Activated naive CD8-positive, alpha-beta T cell treated with anti-CD3 and anti-CD28 coated beads, Interleukin-2, amount 10 ng/mL, durations not matched to agents 7 days and 5 days (primary cell): ENCODE measurements around the gene PADI6. TPM values are rescaled to one million over a fixed set of nuclear protein-coding genes. Genes with fewer than 3 reads are reported as not detected.

Experiments
- ATAC-seq: fragments of 150-1000 bp; cut with Tn5 transposase; one replicate; pipeline ENCODE4 v1.10.0; 2021; ENCODE audit warnings: low read depth, moderate library complexity
- POLR2A ChIA-PET: fragments of 350-600 bp; sonication (Branson Sonifier 250); formaldehyde crosslinking; loops from one replicate; lab custom pipeline; 2021; ENCODE audit warnings: antibody characterized with exemption; lab: Charles Lee
- DNase-seq: peaks from one replicate; pipeline ENCODE4 v3.0.0; 2021
- H3K27ac Mint-ChIP-seq: one replicate; pipeline ENCODE4 v1.8.0; 2022; ENCODE audit warnings: mild to moderate bottlenecking, mixed read lengths
- H3K27me3 Mint-ChIP-seq: one replicate; pipeline ENCODE4 v1.8.0; 2022; ENCODE audit warnings: mild to moderate bottlenecking, moderate library complexity, mixed read lengths
- H3K36me3 Mint-ChIP-seq: one replicate; pipeline ENCODE4 v1.8.0; 2021; ENCODE audit warnings: mild to moderate bottlenecking, mixed read lengths
- H3K4me1 Mint-ChIP-seq: one replicate; pipeline ENCODE4 v1.8.0; 2021; ENCODE audit warnings: mixed read lengths
- H3K4me3 Mint-ChIP-seq: one replicate; pipeline ENCODE4 v1.8.0; 2022; ENCODE audit warnings: mild to moderate bottlenecking, moderate library complexity, mixed read lengths
- H3K9me3 Mint-ChIP-seq: one replicate; pipeline ENCODE4 v1.8.0; 2021; ENCODE audit warnings: mixed read lengths
- total RNA-seq, 2 experiments: library from RNA; stranded (reverse); gene quantifications; one replicate each; pipeline ENCODE4 v1.2.3, GENCODE V29; 2021

PADI6 gene
- total RNA-seq, 2 experiments from 2014 or later = not detected

- peak overlapping the region; percentile 74 for H3K27ac Mint-ChIP-seq
- H3K9me3 Mint-ChIP-seq = no peaks in the 10 kb centered on the region
- H3K27me3 Mint-ChIP-seq = no peaks in the 10 kb centered on the region
- H3K4me1 Mint-ChIP-seq = peaks cover 38% of the 10 kb centered on the region
- POLR2A ChIA-PET = interaction anchor here (1.1 to 2.7 kb wide), 2 partner anchors 82 to 533 kb away, joined by 3 to 14 read pairs; no protein-coding TSS in a partner anchor
- ATAC-seq (peak; percentile 37), DNase-seq (peak; percentile 78)
- H3K4me3 Mint-ChIP-seq = peak overlapping the region; percentile 93
- peaks cover 7% of the 10 kb centered on the region for H3K36me3 Mint-ChIP-seq
These were observed 65.8 kb downstream of the PADI6 start for GRCh38 chr1:17437580-17438317.

GRCh38 chr1:17438318-17439249, 66.6 kb downstream of the PADI6 start:
- H3K27me3 Mint-ChIP-seq = no peaks in the 10 kb centered on the region
- POLR2A ChIA-PET = interaction anchor here (0.7 to 2.7 kb wide), 3 partner anchors 18 to 534 kb away, joined by 3 to 14 read pairs (median 3); no protein-coding TSS in a partner anchor
- peaks cover 7% of the 10 kb centered on the region for H3K36me3 Mint-ChIP-seq
- DNase-seq (peak; percentile 85), ATAC-seq (peak; percentile 46)
- peak overlapping the region; percentile 93 for H3K4me3 Mint-ChIP-seq
- H3K9me3 Mint-ChIP-seq = no peaks in the 10 kb centered on the region
- peaks cover 42% of the 10 kb centered on the region for H3K4me1 Mint-ChIP-seq
- peak overlapping the region; percentile 97 for H3K27ac Mint-ChIP-seq

GRCh38 chr1:17439250-17440073, 67.5 kb downstream of the PADI6 start, which contains the start of gene RCC2:
Gene RCC2, minus strand, starts transcription at chr1:17439677. Its CDS starts 1,163 bp downstream, at chr1:17438514.
- ATAC-seq (peak; percentile 71), DNase-seq (peak; percentile 82)
- POLR2A ChIA-PET = interaction anchor here (0.5 to 2.7 kb wide), 4 partner anchors 12 to 535 kb away, joined by 3 to 14 read pairs (median 3); no protein-coding TSS in a partner anchor
- Mint-ChIP-seq H3K4me3 (peak within 1 kb of the TSS; percentile 93), H3K4me1 (peaks cover 37% of the 10 kb centered on the region), H3K36me3 (peaks cover 7% of the 10 kb centered on the region), H3K27me3 (no peaks in the 10 kb centered on the region), H3K9me3 (no peaks in the 10 kb centered on the region), H3K27ac (peak within 1 kb of the TSS; percentile 97)

GRCh38 chr1:17440074-17440826, 68.3 kb downstream of the PADI6 start:
- Mint-ChIP-seq H3K9me3 (no peaks in the 10 kb centered on the region), H3K27me3 (no peaks in the 10 kb centered on the region), H3K4me3 (peak overlapping the region; percentile 78), H3K27ac (peak overlapping the region; percentile 73), H3K4me1 (peaks cover 33% of the 10 kb centered on the region), H3K36me3 (peaks cover 5% of the 10 kb centered on the region)
- POLR2A ChIA-PET = interaction anchor here (0.5 to 2.7 kb wide), 3 partner anchors 11 to 535 kb away, joined by 3 to 14 read pairs (median 3); no protein-coding TSS in a partner anchor
- no peak for DNase-seq
- no peak for ATAC-seq

- H3K9me3 Mint-ChIP-seq = no peaks in the 10 kb centered on the region
- H3K36me3 Mint-ChIP-seq = peaks cover 5% of the 10 kb centered on the region
- peaks cover 33% of the 10 kb centered on the region for H3K4me1 Mint-ChIP-seq
- POLR2A ChIA-PET = interaction anchor here (0.5 kb wide), 1 partner anchor 84 kb away, joined by 5 read pairs; no protein-coding TSS in a partner anchor
- peak overlapping the region; percentile 78 for H3K4me3 Mint-ChIP-seq
- no peaks in the 10 kb centered on the region for H3K27me3 Mint-ChIP-seq
- ATAC-seq (no peak), DNase-seq (no peak)
- peak overlapping the region; percentile 73 for H3K27ac Mint-ChIP-seq
These were observed 68.8 kb downstream of the PADI6 start for GRCh38 chr1:17440827-17441168.

- Mint-ChIP-seq H3K27ac (peak overlapping the region; percentile 70), H3K27me3 (no peaks in the 10 kb centered on the region), H3K36me3 (peaks cover 2% of the 10 kb centered on the region), H3K4me3 (peak overlapping the region; percentile 50), H3K9me3 (no peaks in the 10 kb centered on the region), H3K4me1 (peaks cover 30% of the 10 kb centered on the region)
- ATAC-seq (no peak), DNase-seq (no peak)
- POLR2A ChIA-PET = interaction anchor here (0.5 kb wide), 1 partner anchor 85 kb away, joined by 5 read pairs; no protein-coding TSS in a partner anchor
These were observed 69.4 kb downstream of the PADI6 start for GRCh38 chr1:17441265-17441992.

- no peak for ATAC-seq
- POLR2A ChIA-PET = no interaction called here
- Mint-ChIP-seq H3K27me3 (no peaks in the 10 kb centered on the region), H3K9me3 (no peaks in the 10 kb centered on the region), H3K4me3 (peak overlapping the region; percentile 50), H3K36me3 (peaks cover under 1% of the 10 kb centered on the region), H3K27ac (peak overlapping the region; percentile 70), H3K4me1 (peaks cover 25% of the 10 kb centered on the region)
- no peak for DNase-seq
These were observed 70.0 kb downstream of the PADI6 start for GRCh38 chr1:17441993-17442357.

- ATAC-seq = no peak
- H3K36me3 Mint-ChIP-seq = no peaks in the 10 kb centered on the region
- peaks cover 24% of the 10 kb centered on the region for H3K4me1 Mint-ChIP-seq
- no peaks in the 10 kb centered on the region for H3K27me3 Mint-ChIP-seq
- DNase-seq = no peak
- H3K27ac Mint-ChIP-seq = no peak overlapping the region
- no peak overlapping the region for H3K4me3 Mint-ChIP-seq
- no peaks in the 10 kb centered on the region for H3K9me3 Mint-ChIP-seq
- POLR2A ChIA-PET = no interaction called here
These were observed 70.8 kb downstream of the PADI6 start for GRCh38 chr1:17442841-17443240.

- no peaks in the 10 kb centered on the region for H3K9me3 Mint-ChIP-seq
- H3K27me3 Mint-ChIP-seq = no peaks in the 10 kb centered on the region
- DNase-seq = no peak
- POLR2A ChIA-PET = no interaction called here
- no peaks in the 10 kb centered on the region for H3K36me3 Mint-ChIP-seq
- no peak overlapping the region for H3K4me3 Mint-ChIP-seq
- no peak for ATAC-seq
- H3K27ac Mint-ChIP-seq = no peak overlapping the region
- H3K4me1 Mint-ChIP-seq = peaks cover 4% of the 10 kb centered on the region
These were observed 75.6 kb downstream of the PADI6 start for GRCh38 chr1:17447501-17447992.
